Measurements from ENCODE around the gene CNNM4. TPM values are rescaled to one million over a fixed set of nuclear protein-coding genes. Genes with fewer than 3 reads are reported as not detected.
A peak's percentile ranks its signal among the peaks of the same experiment; 100 is the strongest.

The CNNM4 gene
- polyA plus RNA-seq, 1 experiment: 7.2 TPM

DNA sequence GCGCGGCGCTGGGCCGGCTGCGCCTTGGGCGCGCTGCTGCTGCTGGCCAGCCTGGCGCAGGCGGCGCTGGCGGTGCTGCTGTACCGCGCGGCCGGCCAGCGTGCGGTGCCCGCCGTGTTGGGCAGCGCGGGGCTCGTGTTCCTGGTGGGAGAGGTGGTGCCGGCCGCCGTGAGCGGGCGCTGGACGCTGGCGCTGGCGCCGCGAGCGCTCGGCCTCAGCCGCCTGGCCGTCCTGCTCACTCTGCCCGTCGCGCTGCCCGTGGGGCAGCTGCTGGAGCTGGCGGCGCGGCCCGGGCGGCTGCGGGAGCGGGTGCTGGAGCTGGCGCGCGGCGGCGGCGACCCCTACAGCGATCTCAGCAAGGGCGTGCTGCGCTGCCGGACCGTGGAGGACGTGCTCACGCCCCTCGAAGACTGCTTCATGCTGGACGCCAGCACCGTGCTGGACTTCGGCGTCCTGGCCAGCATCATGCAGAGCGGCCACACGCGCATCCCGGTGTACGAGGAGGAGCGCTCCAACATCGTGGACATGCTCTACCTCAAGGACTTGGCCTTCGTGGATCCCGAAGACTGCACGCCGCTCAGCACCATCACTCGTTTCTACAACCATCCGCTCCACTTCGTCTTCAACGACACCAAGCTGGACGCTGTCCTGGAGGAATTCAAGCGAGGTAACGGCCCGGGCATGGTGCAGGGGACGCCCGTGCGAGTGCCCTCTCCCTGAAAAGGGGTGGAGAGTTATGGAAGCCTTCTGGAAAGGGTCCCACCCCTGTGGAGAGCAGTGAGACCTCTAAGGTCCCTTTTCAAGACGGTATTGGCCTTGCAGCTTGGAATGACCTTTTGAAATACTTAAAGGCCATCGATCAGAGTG, 56.4 kb downstream of the CNNM4 start:
- Histone ChIP-seq H3K4me3 (ENCODE audit: low read depth, low read length) (peak overlapping the region; percentile 59), H3K36me3 (ENCODE audit: control insufficient read depth, insufficient read depth, low read length) (peaks cover 2% of the 10 kb centered on the region), H3K27me3 (ENCODE audit: control insufficient read depth, insufficient read depth, low read length) (no peaks in the 10 kb centered on the region)
- TF ChIP-seq, protein P1, sequence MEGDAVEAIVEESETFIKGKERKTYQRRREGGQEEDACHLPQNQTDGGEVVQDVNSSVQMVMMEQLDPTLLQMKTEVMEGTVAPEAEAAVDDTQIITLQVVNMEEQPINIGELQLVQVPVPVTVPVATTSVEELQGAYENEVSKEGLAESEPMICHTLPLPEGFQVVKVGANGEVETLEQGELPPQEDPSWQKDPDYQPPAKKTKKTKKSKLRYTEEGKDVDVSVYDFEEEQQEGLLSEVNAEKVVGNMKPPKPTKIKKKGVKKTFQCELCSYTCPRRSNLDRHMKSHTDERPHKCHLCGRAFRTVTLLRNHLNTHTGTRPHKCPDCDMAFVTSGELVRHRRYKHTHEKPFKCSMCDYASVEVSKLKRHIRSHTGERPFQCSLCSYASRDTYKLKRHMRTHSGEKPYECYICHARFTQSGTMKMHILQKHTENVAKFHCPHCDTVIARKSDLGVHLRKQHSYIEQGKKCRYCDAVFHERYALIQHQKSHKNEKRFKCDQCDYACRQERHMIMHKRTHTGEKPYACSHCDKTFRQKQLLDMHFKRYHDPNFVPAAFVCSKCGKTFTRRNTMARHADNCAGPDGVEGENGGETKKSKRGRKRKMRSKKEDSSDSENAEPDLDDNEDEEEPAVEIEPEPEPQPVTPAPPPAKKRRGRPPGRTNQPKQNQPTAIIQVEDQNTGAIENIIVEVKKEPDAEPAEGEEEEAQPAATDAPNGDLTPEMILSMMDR (IDR thresholded peaks at IDR 0.05; ENCODE audit: insufficient read depth, low read depth, low read length): no peak
- CTCF ChIA-PET: interaction anchor here (0.9 to 1.6 kb wide), 8 partner anchors 8 to 183 kb away, joined by 3 to 5 read pairs (median 4); partner anchors contain the start of gene ANKRD39
- DNase-seq (ENCODE audit: low read depth): no peak
- POLR2A ChIA-PET: no interaction called here

DNA sequence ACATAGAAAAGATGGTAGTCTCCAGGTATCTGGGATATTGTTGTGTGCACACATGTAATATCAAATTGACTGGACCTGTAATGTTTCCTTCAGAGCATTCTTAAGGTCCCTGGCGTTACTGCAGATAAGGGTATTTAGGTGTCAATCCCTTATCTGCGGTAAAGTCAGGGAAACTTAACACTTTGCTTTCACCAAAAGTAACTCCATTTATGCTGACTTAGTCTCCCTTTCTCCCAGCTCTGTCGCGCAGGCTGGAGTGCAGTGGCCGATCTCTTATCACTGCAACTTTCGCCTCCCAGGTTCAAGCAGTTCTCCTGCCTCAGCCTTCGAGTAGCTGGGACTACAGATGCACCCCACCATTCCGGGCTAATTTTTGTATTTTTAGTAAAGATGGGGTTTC, 57.2 kb downstream of the CNNM4 start:
- DNase-seq (ENCODE audit: low read depth): no peak
- no peak overlapping the region for H3K4me3 ChIP-seq (ENCODE audit: low read depth, low read length)
- CTCF ChIA-PET: interaction anchor here (1.2 to 1.3 kb wide), 2 partner anchors 39 to 133 kb away, joined by 4 to 5 read pairs; partner anchors contain the start of gene ANKRD39
- peaks cover 2% of the 10 kb centered on the region for H3K36me3 ChIP-seq (ENCODE audit: control insufficient read depth, insufficient read depth, low read length)
- TF ChIP-seq, protein P1 (IDR thresholded peaks at IDR 0.05; ENCODE audit: insufficient read depth, low read depth, low read length): no peak
- H3K27me3 ChIP-seq (ENCODE audit: control insufficient read depth, insufficient read depth, low read length): no peaks in the 10 kb centered on the region
- POLR2A ChIA-PET: no interaction called here

DNA sequence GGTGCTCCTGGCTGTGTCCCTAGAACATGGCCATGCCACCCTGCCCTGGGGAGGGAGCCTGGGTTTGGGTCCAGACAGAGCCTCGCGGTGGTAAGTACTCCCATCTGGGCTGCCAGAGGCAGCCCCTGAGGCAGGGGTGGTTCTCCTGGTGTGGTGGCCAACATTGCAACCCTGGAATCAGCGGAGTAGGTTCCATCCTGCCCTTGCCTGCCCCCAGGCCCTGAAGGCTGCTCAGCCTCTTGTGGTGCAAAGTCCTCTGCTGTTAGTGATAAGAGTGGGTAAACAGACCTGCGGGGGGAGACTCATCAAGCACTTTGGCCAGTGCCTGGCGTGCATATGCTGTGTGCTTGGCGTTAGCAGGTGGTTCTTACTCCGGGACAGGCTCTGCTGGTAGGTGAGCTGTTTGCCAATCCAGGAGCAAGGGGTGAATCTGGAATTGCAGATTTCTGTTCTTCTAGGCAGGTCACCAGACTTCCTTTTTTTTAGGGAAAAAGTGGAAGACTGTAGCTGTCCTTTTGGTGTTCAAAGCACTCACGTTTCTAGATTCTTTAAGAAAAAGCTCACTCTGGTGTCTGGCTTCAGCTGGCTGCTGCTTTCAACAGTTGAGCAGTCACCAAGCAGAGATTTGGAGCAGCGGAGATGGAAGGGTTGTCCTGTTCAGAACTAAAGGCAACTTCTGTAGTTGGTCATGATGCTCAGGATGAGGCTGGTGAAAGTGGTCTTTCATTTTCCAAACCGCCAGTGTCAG, 58.6 kb downstream of the CNNM4 start:
- Histone ChIP-seq H3K27me3 (ENCODE audit: control insufficient read depth, insufficient read depth, low read length) (no peaks in the 10 kb centered on the region), H3K36me3 (ENCODE audit: control insufficient read depth, insufficient read depth, low read length) (peaks cover 2% of the 10 kb centered on the region), H3K4me3 (ENCODE audit: low read depth, low read length) (no peak overlapping the region)
- POLR2A ChIA-PET: no interaction called here
- TF ChIP-seq, protein P1 (IDR thresholded peaks at IDR 0.05; ENCODE audit: insufficient read depth, low read depth, low read length): no peak
- DNase-seq (ENCODE audit: low read depth): no peak
- CTCF ChIA-PET: interaction anchor here (0.6 kb wide), 2 partner anchors 14 to 553 kb away, joined by 3 read pairs; no protein-coding TSS in a partner anchor

DNA sequence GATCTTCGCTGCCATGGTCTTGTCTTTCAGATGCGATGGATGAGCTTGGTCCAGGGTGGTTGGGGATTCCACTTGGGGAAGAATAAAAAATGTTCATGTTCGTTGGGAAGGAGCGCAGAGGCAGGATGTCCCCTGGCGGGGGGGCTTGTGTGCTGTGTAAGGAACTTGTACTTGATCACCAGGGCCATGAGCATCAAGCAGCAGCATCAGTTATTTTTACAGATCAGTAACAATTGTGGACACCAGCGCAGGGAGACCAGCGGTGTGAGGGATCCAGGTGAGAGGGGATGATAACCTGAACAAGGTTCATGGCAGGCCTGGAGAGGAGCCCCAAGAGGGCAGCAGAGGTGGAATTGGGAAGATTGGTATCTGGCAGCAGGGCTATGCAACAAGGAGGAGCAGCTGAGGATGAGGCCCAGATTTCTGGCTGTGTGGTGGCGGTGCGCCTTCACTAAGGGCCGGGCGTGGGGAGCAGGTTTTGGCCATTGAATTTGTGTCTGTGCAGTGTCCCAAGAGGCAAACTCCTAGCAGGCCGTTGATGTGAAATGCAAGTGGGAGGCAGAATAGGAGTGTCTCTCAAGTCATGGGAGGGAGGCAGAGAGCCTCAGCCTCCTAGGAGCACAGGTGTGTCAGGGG, 59.3 kb downstream of the CNNM4 start:
- Histone ChIP-seq H3K27me3 (ENCODE audit: control insufficient read depth, insufficient read depth, low read length) (no peaks in the 10 kb centered on the region), H3K4me3 (ENCODE audit: low read depth, low read length) (no peak overlapping the region), H3K36me3 (ENCODE audit: control insufficient read depth, insufficient read depth, low read length) (peaks cover 3% of the 10 kb centered on the region)
- TF ChIP-seq, protein P1 (IDR thresholded peaks at IDR 0.05; ENCODE audit: insufficient read depth, low read depth, low read length): no peak
- POLR2A ChIA-PET: no interaction called here
- CTCF ChIA-PET: interaction anchor here (0.6 kb wide), 2 partner anchors 13 to 304 kb away, joined by 3 read pairs; no protein-coding TSS in a partner anchor
- DNase-seq (ENCODE audit: low read depth): no peak

Data from BJ (cell line).